Measurements from ENCODE around the gene KLHL17. TPM values are rescaled to one million over a fixed set of nuclear protein-coding genes. Genes with fewer than 3 reads are reported as not detected.

KLHL17 gene
- total and polyA plus RNA-seq, 4 donors: 0.98 to 5.4 (median 2.1) TPM

GRCh38 chr1:934991-935750, 25.2 kb upstream of the KLHL17 start:
- whole genome bisulfite sequencing: 27% methylated on average over 37 of the region's 37 CpGs
- Histone ChIP-seq H3K9ac (ENCODE audit: low read depth in 1 of 2, low read length in 2 of 2) (no peak overlapping the region), H3K27me3 (ENCODE audit: control insufficient read depth in 4 of 4, insufficient read depth in 4 of 4, low read length in 3 of 4) (peaks cover 0 to 4% (median 1%) of the 10 kb centered on the region in 4 donors), H3K4me1 (ENCODE audit: control insufficient read depth in 4 of 4, insufficient read depth in 4 of 4, low read length in 3 of 4) (peaks cover 2 to 32% (median 11%) of the 10 kb centered on the region in 4 donors), H3K27ac (ENCODE audit: low read depth in 1 of 2, low read length in 2 of 2) (no peak overlapping the region), H3K9me3 (ENCODE audit: control insufficient read depth in 4 of 4, low read length in 3 of 4) (no peaks in the 10 kb centered on the region), H3K4me3 (ENCODE audit: low read depth in 1 of 3, low read length in 3 of 3) (no peak overlapping the region), H3K36me3 (ENCODE audit: control insufficient read depth in 4 of 4, insufficient read depth in 3 of 4, low read depth in 1 of 4, low read length in 3 of 4) (no peaks in the 10 kb centered on the region)
- DNase-seq (ENCODE audit: low spot score): no peak
- no peak for TF ChIP-seq YY1 (IDR thresholded peaks at IDR 0.05)
- no peak for TF ChIP-seq HNF4A (conservative IDR thresholded peaks at IDR 0.05)
- TF ChIP-seq FOXA2 (IDR thresholded peaks at IDR 0.05): no peak
- TF ChIP-seq NR2F2 (IDR thresholded peaks at IDR 0.05): no peak
- no peak for TF ChIP-seq ATF3 (IDR thresholded peaks at IDR 0.05)
- TF ChIP-seq EGR1 (IDR thresholded peaks at IDR 0.05; ENCODE audit: low read depth in 2 of 2): no peak
- no peak for TF ChIP-seq HNF4G (IDR thresholded peaks at IDR 0.05)
- no peak for TF ChIP-seq RXRA (IDR thresholded peaks at IDR 0.05)
- TF ChIP-seq SP1 (IDR thresholded peaks at IDR 0.05): no peak
- no peak for TF ChIP-seq TAF1 (conservative IDR thresholded peaks at IDR 0.05)
- no peak for TF ChIP-seq ZBTB33 (IDR thresholded peaks at IDR 0.05)
- TF ChIP-seq FOXA1 (IDR thresholded peaks at IDR 0.05): no peak
- TF ChIP-seq, protein P1, sequence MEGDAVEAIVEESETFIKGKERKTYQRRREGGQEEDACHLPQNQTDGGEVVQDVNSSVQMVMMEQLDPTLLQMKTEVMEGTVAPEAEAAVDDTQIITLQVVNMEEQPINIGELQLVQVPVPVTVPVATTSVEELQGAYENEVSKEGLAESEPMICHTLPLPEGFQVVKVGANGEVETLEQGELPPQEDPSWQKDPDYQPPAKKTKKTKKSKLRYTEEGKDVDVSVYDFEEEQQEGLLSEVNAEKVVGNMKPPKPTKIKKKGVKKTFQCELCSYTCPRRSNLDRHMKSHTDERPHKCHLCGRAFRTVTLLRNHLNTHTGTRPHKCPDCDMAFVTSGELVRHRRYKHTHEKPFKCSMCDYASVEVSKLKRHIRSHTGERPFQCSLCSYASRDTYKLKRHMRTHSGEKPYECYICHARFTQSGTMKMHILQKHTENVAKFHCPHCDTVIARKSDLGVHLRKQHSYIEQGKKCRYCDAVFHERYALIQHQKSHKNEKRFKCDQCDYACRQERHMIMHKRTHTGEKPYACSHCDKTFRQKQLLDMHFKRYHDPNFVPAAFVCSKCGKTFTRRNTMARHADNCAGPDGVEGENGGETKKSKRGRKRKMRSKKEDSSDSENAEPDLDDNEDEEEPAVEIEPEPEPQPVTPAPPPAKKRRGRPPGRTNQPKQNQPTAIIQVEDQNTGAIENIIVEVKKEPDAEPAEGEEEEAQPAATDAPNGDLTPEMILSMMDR (IDR thresholded peaks at IDR 0.05; ENCODE audit: low read depth, low read length, missing input control): no peak
- no peak for TF ChIP-seq JUND (IDR thresholded peaks at IDR 0.05)

GRCh38 chr1:935751-936231, 24.6 kb upstream of the KLHL17 start:
- WGBS: 33% methylated on average over 30 of the region's 30 CpGs
- Histone ChIP-seq H3K36me3 (ENCODE audit: control insufficient read depth in 4 of 4, insufficient read depth in 3 of 4, low read depth in 1 of 4, low read length in 3 of 4) (no peaks in the 10 kb centered on the region), H3K9ac (ENCODE audit: low read depth in 1 of 2, low read length in 2 of 2) (no peak overlapping the region), H3K27me3 (ENCODE audit: control insufficient read depth in 4 of 4, insufficient read depth in 4 of 4, low read length in 3 of 4) (peaks cover 0 to 4% (median 1%) of the 10 kb centered on the region in 4 donors), H3K9me3 (ENCODE audit: control insufficient read depth in 4 of 4, low read length in 3 of 4) (no peaks in the 10 kb centered on the region), H3K4me3 (ENCODE audit: low read depth in 1 of 3, low read length in 3 of 3) (no peak overlapping the region), H3K4me1 (ENCODE audit: control insufficient read depth in 4 of 4, insufficient read depth in 4 of 4, low read length in 3 of 4) (peaks cover 8 to 32% (median 15%) of the 10 kb centered on the region in 4 donors), H3K27ac (ENCODE audit: low read depth in 1 of 2, low read length in 2 of 2) (no peak overlapping the region)
- no peak for DNase-seq (ENCODE audit: low spot score)
- TF ChIP-seq RXRA (IDR thresholded peaks at IDR 0.05): no peak
- no peak for TF ChIP-seq HNF4G (IDR thresholded peaks at IDR 0.05)
- TF ChIP-seq ZBTB33 (IDR thresholded peaks at IDR 0.05): no peak
- TF ChIP-seq, protein P2, sequence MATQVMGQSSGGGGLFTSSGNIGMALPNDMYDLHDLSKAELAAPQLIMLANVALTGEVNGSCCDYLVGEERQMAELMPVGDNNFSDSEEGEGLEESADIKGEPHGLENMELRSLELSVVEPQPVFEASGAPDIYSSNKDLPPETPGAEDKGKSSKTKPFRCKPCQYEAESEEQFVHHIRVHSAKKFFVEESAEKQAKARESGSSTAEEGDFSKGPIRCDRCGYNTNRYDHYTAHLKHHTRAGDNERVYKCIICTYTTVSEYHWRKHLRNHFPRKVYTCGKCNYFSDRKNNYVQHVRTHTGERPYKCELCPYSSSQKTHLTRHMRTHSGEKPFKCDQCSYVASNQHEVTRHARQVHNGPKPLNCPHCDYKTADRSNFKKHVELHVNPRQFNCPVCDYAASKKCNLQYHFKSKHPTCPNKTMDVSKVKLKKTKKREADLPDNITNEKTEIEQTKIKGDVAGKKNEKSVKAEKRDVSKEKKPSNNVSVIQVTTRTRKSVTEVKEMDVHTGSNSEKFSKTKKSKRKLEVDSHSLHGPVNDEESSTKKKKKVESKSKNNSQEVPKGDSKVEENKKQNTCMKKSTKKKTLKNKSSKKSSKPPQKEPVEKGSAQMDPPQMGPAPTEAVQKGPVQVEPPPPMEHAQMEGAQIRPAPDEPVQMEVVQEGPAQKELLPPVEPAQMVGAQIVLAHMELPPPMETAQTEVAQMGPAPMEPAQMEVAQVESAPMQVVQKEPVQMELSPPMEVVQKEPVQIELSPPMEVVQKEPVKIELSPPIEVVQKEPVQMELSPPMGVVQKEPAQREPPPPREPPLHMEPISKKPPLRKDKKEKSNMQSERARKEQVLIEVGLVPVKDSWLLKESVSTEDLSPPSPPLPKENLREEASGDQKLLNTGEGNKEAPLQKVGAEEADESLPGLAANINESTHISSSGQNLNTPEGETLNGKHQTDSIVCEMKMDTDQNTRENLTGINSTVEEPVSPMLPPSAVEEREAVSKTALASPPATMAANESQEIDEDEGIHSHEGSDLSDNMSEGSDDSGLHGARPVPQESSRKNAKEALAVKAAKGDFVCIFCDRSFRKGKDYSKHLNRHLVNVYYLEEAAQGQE (IDR thresholded peaks at IDR 0.05): no peak
- no peak for TF ChIP-seq FOXA2 (IDR thresholded peaks at IDR 0.05)
- no peak for TF ChIP-seq JUND (IDR thresholded peaks at IDR 0.05)
- TF ChIP-seq, protein P1 (IDR thresholded peaks at IDR 0.05; ENCODE audit: low read depth, low read length, missing input control): no peak
- no peak for TF ChIP-seq MAX (IDR thresholded peaks at IDR 0.05)
- TF ChIP-seq SP1 (IDR thresholded peaks at IDR 0.05): no peak
